ENCODE results near the gene IL31. TPM values are rescaled to one million over a fixed set of nuclear protein-coding genes. Genes with fewer than 3 reads are reported as not detected.

Gene IL31
- polyA plus RNA-seq, 2 of the 4 experiments (the other 2 are of a cell fraction): not detected

DNA sequence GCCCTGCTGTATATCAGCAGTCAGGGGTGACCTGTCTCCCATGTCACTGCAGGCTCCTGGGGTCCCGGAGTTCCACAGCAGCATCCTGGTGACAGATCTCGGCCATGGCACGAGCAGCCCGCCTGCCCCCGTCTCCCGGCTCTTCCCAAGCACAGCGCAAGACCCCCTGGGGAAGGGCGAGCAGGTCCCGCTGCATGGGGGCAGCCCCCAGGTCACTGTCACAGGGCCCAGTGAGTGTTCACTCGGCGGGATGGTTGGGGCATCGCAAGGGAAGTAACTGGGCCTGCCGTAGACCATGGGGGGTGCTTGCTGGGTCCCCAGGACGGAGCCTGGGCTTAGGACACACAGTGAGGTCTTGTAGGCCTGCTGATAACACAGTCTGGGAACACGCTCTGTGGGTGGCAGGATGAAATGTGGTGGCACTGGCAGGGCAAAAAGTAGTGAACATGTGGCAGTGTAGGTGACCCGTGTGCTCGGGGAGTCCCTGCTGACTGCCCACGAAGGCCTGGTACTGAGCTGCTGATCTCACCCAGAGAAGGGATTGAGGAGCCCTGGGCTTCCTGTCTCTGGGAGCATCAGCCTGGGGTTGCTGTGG, 38.5 kb downstream of the IL31 start (continued):
- no peak for TF ChIP-seq MAZ (IDR thresholded peaks at IDR 0.05; ENCODE audit: borderline replicate concordance, low read depth, low read length)
- no peak for TF ChIP-seq POLR2A (IDR thresholded peaks at IDR 0.05; ENCODE audit: low read length)

GRCh38 chr12:122133192-122133950, 40.6 kb downstream of the IL31 start:
- Histone ChIP-seq H3K4me3 (no peak overlapping the region), H3K9me3 (no peaks in the 10 kb centered on the region), H3K4me2 (no peak overlapping the region), H3K27ac (no peak overlapping the region), H3K4me1 (peaks cover 10% of the 10 kb centered on the region; the same call in 1 of the 3 replicates)
- CTCF ChIA-PET: interaction anchor here (1.1 to 18.8 kb wide), 6 partner anchors 9 to 179 kb away, joined by 3 to 850 read pairs (median 12); partner anchors contain the start of gene MLXIP
- no peak for DNase-seq (ENCODE audit: low read depth in 1 of 2, low spot score in 1 of 2)
- WGBS (ENCODE audit: missing lambda C conversion rate): 87% methylated on average over 25 of the region's 28 CpGs
- no peak for FAIRE-seq
- TF ChIP-seq CHD4 (IDR thresholded peaks at IDR 0.05; ENCODE audit: borderline replicate concordance) (no peak), HOXB5 (CRISPR knock-in tag; IDR thresholded peaks at IDR 0.05) (no peak), SREBF2 (IDR thresholded peaks at IDR 0.05) (no peak), TP53 (CRISPR knock-in tag; IDR thresholded peaks at IDR 0.05) (no peak), CBX8 (IDR thresholded peaks at IDR 0.05) (no peak), CEBPB (IDR thresholded peaks at IDR 0.05) (no peak), FOXS1 (CRISPR knock-in tag; IDR thresholded peaks at IDR 0.05) (no peak), SMC3 (IDR thresholded peaks at IDR 0.05) (no peak), ATOH8 (CRISPR knock-in tag; IDR thresholded peaks at IDR 0.05; ENCODE audit: low read depth) (no peak), CTCF (IDR thresholded peaks at IDR 0.05) (no peak)
- TF ChIP-seq, protein P1, sequence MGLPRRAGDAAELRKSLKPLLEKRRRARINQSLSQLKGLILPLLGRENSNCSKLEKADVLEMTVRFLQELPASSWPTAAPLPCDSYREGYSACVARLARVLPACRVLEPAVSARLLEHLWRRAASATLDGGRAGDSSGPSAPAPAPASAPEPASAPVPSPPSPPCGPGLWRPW (IDR thresholded peaks at IDR 0.05): no peak
- POLR2A ChIA-PET: no interaction called here
- ATAC-seq: no peak

- FAIRE-seq: no peak
- Histone ChIP-seq H3K27ac (peak overlapping the region in 1 of 2 experiments; percentile 50; a peak in 2 of 6 replicates), H3K4me1 (peaks cover 31% of the 10 kb centered on the region), H3K4me3 (no peak overlapping the region), H3K4me2 (0 out of 3 replicates have a peak overlapping the region, but pooled peaks have one; percentile 24), H3K9me3 (no peaks in the 10 kb centered on the region)
- TF ChIP-seq, protein P1 (IDR thresholded peaks at IDR 0.05): no peak
- TF ChIP-seq ZSCAN20 (CRISPR knock-in tag; IDR thresholded peaks at IDR 0.05) (no peak), ZNF302 (CRISPR knock-in tag; IDR thresholded peaks at IDR 0.05) (no peak), BHLHE40 (IDR thresholded peaks at IDR 0.05; ENCODE audit: low read depth, low read length) (no peak), KDM1A (IDR thresholded peaks at IDR 0.05; ENCODE audit: low read depth) (no peak), RNF2 (IDR thresholded peaks at IDR 0.05; ENCODE audit: borderline replicate concordance, low read depth) (no peak), FOSL2 (IDR thresholded peaks at IDR 0.05) (no peak), FOSL2 (CRISPR knock-in tag; IDR thresholded peaks at IDR 0.05) (no peak), KDM5A (IDR thresholded peaks at IDR 0.05) (no peak), CBX8 (IDR thresholded peaks at IDR 0.05) (no peak), CHD2 (IDR thresholded peaks at IDR 0.05; ENCODE audit: low read length, partially characterized antibody) (no peak)
- TF ChIP-seq, protein P2, sequence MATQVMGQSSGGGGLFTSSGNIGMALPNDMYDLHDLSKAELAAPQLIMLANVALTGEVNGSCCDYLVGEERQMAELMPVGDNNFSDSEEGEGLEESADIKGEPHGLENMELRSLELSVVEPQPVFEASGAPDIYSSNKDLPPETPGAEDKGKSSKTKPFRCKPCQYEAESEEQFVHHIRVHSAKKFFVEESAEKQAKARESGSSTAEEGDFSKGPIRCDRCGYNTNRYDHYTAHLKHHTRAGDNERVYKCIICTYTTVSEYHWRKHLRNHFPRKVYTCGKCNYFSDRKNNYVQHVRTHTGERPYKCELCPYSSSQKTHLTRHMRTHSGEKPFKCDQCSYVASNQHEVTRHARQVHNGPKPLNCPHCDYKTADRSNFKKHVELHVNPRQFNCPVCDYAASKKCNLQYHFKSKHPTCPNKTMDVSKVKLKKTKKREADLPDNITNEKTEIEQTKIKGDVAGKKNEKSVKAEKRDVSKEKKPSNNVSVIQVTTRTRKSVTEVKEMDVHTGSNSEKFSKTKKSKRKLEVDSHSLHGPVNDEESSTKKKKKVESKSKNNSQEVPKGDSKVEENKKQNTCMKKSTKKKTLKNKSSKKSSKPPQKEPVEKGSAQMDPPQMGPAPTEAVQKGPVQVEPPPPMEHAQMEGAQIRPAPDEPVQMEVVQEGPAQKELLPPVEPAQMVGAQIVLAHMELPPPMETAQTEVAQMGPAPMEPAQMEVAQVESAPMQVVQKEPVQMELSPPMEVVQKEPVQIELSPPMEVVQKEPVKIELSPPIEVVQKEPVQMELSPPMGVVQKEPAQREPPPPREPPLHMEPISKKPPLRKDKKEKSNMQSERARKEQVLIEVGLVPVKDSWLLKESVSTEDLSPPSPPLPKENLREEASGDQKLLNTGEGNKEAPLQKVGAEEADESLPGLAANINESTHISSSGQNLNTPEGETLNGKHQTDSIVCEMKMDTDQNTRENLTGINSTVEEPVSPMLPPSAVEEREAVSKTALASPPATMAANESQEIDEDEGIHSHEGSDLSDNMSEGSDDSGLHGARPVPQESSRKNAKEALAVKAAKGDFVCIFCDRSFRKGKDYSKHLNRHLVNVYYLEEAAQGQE (IDR thresholded peaks at IDR 0.05): no peak
- CTCF ChIA-PET: interaction anchor here (0.6 to 18.8 kb wide), 29 partner anchors 8 to 226 kb away, joined by 3 to 850 read pairs (median 4); partner anchors contain the start of genes B3GNT4, BCL7A, LRRC43 and MLXIP
- 63% methylated on average over 15 of the region's 17 CpGs for WGBS (ENCODE audit: missing lambda C conversion rate)
- POLR2A ChIA-PET: interaction anchor here (0.6 kb wide), 1 partner anchor 270 kb away, joined by 5 read pairs; no protein-coding TSS in a partner anchor
- no peak for DNase-seq (ENCODE audit: low read depth in 1 of 2, low spot score in 1 of 2)
- no peak for ATAC-seq
Observed at GRCh38 chr12:122130150-122130549, 43.9 kb downstream of the IL31 start.
